ENCODE measurements around the gene PTPRU.
A peak's percentile ranks its signal among the peaks of the same experiment; 100 is the strongest.

PTPRU gene

DNA sequence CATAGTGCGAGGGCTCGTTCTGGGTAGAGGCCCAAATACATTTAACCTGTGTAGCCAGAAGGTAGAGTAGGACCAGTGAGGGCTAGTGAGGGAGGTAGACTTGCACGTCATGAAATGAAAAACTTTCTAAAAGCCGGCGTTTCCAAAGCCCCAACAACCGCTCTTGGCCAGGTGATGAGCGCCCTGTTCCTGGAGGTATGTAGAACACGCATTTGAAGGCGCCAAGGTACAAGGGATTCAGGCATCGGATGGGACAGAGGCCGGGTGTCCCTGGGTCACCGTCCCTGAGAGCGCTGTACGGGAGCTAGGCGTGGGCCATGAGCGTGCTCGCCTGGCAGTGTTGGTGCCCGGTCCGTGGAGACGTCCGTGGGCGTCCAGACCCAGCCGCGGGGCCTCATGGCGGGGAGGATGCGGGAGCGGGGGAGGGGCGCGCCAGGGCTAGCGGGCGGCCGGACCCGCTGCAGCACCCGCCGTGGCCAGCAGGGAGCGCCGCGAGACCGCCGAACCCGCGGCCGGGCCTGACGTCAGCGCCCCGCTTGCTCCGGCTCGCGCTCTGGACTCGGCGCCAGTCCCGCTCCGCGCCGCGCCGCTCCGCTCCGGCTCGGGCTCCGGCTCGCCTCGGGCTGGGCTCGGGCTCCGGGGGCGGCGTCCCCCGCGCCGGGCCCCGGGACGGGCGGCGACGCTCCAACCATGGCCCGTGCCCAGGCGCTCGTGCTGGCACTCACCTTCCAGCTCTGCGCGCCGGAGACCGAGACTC, at the start of gene PTPRU:
TSS of gene PTPRU (plus strand) at position 568 of the 757 bp plus-strand sequence. CDS start at position 691, 123 bp downstream.
- DNase-seq (ENCODE audit: low spot score): peak; percentile 95
- in situ Hi-C loops (cut with MboI; ENCODE audit: low sequenced_read_pairs, unreplicated experiment): loop anchor here (25.0 kb wide), 1 partner anchor 1476 kb away; the partner anchor contains the start of gene MATN1
- TF ChIP-seq, protein P1, sequence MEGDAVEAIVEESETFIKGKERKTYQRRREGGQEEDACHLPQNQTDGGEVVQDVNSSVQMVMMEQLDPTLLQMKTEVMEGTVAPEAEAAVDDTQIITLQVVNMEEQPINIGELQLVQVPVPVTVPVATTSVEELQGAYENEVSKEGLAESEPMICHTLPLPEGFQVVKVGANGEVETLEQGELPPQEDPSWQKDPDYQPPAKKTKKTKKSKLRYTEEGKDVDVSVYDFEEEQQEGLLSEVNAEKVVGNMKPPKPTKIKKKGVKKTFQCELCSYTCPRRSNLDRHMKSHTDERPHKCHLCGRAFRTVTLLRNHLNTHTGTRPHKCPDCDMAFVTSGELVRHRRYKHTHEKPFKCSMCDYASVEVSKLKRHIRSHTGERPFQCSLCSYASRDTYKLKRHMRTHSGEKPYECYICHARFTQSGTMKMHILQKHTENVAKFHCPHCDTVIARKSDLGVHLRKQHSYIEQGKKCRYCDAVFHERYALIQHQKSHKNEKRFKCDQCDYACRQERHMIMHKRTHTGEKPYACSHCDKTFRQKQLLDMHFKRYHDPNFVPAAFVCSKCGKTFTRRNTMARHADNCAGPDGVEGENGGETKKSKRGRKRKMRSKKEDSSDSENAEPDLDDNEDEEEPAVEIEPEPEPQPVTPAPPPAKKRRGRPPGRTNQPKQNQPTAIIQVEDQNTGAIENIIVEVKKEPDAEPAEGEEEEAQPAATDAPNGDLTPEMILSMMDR (IDR thresholded peaks at IDR 0.05; ENCODE audit: borderline replicate concordance, control extremely low read depth, extremely low read depth, insufficient read depth, missing control alignments): peak; percentile 97

DNA sequence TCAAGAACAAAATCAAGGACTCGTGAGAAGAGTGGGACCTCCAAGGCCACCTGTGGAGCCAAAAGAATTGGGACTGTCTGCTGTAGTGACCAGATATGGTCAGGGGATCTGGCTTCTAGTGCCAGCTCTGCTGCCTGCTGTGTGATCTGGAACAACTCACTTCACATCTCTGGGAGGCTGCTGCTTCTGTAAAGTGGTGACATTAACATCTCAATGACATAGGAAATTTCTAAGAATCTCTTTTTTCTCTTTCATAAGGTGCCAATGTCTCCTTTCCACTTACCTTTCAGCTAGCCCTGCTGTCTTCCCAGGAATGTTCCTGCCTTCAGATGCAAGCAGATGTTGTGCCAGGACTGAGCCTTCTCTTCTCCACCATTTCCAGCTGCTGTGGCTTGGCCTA, 49.6 kb upstream of the PTPRU start:
- in situ Hi-C loops (cut with MboI; ENCODE audit: low sequenced_read_pairs, unreplicated experiment): no loop called here
- TF ChIP-seq, protein P1 (IDR thresholded peaks at IDR 0.05; ENCODE audit: borderline replicate concordance, control extremely low read depth, extremely low read depth, insufficient read depth, missing control alignments): no peak
- no peak for DNase-seq (ENCODE audit: low spot score)

- in situ Hi-C loops (cut with MboI; ENCODE audit: low sequenced_read_pairs, unreplicated experiment): loop anchor here (10.0 kb wide), 1 partner anchor 406 kb away; no protein-coding TSS in a partner anchor
- TF ChIP-seq, protein P1 (IDR thresholded peaks at IDR 0.05; ENCODE audit: borderline replicate concordance, control extremely low read depth, extremely low read depth, insufficient read depth, missing control alignments): no peak
- DNase-seq (ENCODE audit: low spot score): no peak
Measured at GRCh38 chr1:29190718-29191117, 45.6 kb upstream of the PTPRU start.

- in situ Hi-C loops (cut with MboI; ENCODE audit: low sequenced_read_pairs, unreplicated experiment): loop anchor here (10.0 kb wide), 1 partner anchor 409 kb away; no protein-coding TSS in a partner anchor
- no peak for DNase-seq (ENCODE audit: low spot score)
- TF ChIP-seq, protein P1 (IDR thresholded peaks at IDR 0.05; ENCODE audit: borderline replicate concordance, control extremely low read depth, extremely low read depth, insufficient read depth, missing control alignments): no peak
Measured at GRCh38 chr1:29193879-29194455, 42.4 kb upstream of the PTPRU start.

DNA sequence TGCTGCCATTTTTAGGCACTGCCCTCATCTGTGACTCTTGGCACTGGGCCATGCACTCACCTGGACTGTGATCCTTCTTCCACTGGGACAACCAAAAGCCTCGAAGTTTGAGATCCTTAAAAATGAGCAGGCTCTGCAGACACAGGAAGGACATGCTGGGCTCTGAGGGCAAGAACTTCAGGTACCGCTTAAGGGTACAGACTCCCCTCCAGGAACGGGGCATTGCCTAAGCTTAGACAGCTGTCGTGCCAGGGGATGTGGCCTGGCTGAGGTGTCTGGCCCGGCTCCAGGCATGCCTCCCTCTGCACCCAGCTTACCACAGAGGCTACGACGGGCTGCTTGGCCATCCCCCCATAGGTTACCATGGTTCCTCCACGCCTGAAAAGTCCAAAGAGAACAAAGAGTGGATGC, 40.4 kb upstream of the PTPRU start:
- in situ Hi-C loops (cut with MboI; ENCODE audit: low sequenced_read_pairs, unreplicated experiment): loop anchor here (5.0 to 10.0 kb wide), 2 partner anchors 314 to 411 kb away; no protein-coding TSS in a partner anchor
- TF ChIP-seq, protein P1 (IDR thresholded peaks at IDR 0.05; ENCODE audit: borderline replicate concordance, control extremely low read depth, extremely low read depth, insufficient read depth, missing control alignments): no peak
- DNase-seq (ENCODE audit: low spot score): no peak

DNA sequence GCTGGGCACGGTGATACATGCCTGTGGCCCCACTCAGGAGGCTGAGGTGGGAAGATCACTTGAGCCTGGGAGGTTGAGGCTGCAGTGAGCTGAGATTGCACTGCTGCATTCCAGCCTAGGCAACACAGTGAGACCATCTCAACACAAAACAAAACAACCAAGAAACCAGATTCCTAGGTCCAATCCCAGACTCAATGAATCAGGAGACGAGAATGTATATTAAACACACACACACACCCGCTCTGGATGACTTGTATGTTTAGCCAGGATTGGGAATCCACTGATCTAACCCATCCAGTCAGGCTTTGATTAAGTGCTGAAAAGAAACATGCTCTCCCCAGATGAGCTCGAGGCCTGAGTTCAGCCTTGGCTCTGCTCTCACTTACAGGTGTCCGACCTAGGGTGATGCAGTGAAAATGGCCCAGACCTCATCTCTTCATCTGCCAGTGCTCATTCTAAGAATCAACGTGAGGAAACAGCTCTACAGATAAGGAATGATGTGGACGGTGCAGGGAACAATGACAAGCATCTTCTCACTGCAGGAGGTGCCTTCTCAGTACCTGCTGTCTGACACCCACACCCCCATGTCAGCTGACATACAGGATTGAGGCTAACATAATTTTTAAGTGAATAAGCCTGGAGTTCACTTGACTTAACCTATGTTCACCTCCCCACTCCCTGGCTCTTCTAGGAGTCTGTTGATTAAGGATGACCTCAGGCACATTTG, 39.3 kb upstream of the PTPRU start:
- DNase-seq (ENCODE audit: low spot score): no peak
- in situ Hi-C loops (cut with MboI; ENCODE audit: low sequenced_read_pairs, unreplicated experiment): loop anchor here (5.0 to 10.0 kb wide), 2 partner anchors 315 to 412 kb away; no protein-coding TSS in a partner anchor
- TF ChIP-seq, protein P1 (IDR thresholded peaks at IDR 0.05; ENCODE audit: borderline replicate concordance, control extremely low read depth, extremely low read depth, insufficient read depth, missing control alignments): no peak
